H9 (cell line): ENCODE data around the gene ATRNL1. TPM values are rescaled to one million over a fixed set of nuclear protein-coding genes. Genes with fewer than 3 reads are reported as not detected.

ENCODE experiments used
- DNase-seq: peaks from one replicate; pipeline ENCODE4 v3.0.0-alpha.2; 2017
- H2AFZ ChIP-seq: one replicate; pipeline ENCODE4 v1.6.1; 2013; ENCODE audit warnings: mild to moderate bottlenecking, low read length, control low read depth, moderate library complexity
- H2AK5ac ChIP-seq: 2 replicates; pipeline ENCODE4 v1.6.1; 2013; ENCODE audit warnings: low read length, control low read depth, mixed read lengths; ENCODE audit not compliant: insufficient read length
- H2BK120ac ChIP-seq: one replicate; pipeline ENCODE4 v1.6.1; 2013; ENCODE audit warnings: low read depth, mild to moderate bottlenecking, low read length, control low read depth, inconsistent platforms; ENCODE audit not compliant: poor library complexity, severe bottlenecking
- H2BK12ac ChIP-seq: 2 replicates; pipeline ENCODE4 v1.6.1; 2013; ENCODE audit warnings: low read length, control low read depth, mixed read lengths, low read depth; ENCODE audit not compliant: insufficient read length
- H2BK15ac ChIP-seq: 2 replicates; pipeline ENCODE4 v1.6.1; 2013; ENCODE audit warnings: low read depth, low read length, control low read depth
- H2BK20ac ChIP-seq: one replicate; pipeline ENCODE4 v1.6.1; 2013; ENCODE audit warnings: low read depth, mild to moderate bottlenecking, low read length, control low read depth, inconsistent platforms; ENCODE audit not compliant: poor library complexity, severe bottlenecking
- H2BK5ac ChIP-seq: 2 replicates; pipeline ENCODE4 v1.6.1; 2013; ENCODE audit warnings: low read length, control low read depth, mixed read lengths; ENCODE audit not compliant: insufficient read length
- H3K14ac ChIP-seq: 2 replicates; pipeline ENCODE4 v1.6.1; 2013; ENCODE audit warnings: low read length, control low read depth; ENCODE audit not compliant: insufficient read depth
- H3K18ac ChIP-seq: 2 replicates; pipeline ENCODE4 v1.6.1; 2013; ENCODE audit warnings: low read depth, mild to moderate bottlenecking, mixed read lengths, low read length, control low read depth; ENCODE audit not compliant: insufficient read length
- H3K23ac ChIP-seq: 2 replicates; pipeline ENCODE4 v1.6.1; 2013; ENCODE audit warnings: low read length, control low read depth, mixed read lengths, low read depth; ENCODE audit not compliant: insufficient read length
- H3K23me2 ChIP-seq: 2 replicates; pipeline ENCODE4 v1.6.1; 2013; ENCODE audit warnings: low read depth, mild to moderate bottlenecking, mixed read lengths, low read length, control low read depth; ENCODE audit not compliant: insufficient read length, poor library complexity, severe bottlenecking
- H3K27ac ChIP-seq: 2 replicates; pipeline ENCODE4 v1.5.1; 2013; ENCODE audit warnings: low read length, control low read depth, mixed read lengths, low read depth; ENCODE audit not compliant: insufficient read length
- H3K27me3 ChIP-seq: 2 replicates; pipeline ENCODE4 v1.6.1; 2013; ENCODE audit warnings: low read length, control low read depth, inconsistent platforms; ENCODE audit not compliant: insufficient read depth
- H3K4ac ChIP-seq: 2 replicates; pipeline ENCODE4 v1.6.1; 2013; ENCODE audit warnings: low read depth, mild to moderate bottlenecking, control low read depth, inconsistent platforms, low read length, moderate library complexity
- H3K4me1 ChIP-seq: 2 replicates; pipeline ENCODE4 v1.6.1; 2013; ENCODE audit warnings: low read length, control low read depth, inconsistent platforms; ENCODE audit not compliant: insufficient read depth
- H3K4me2 ChIP-seq: 2 replicates; pipeline ENCODE4 v1.6.1; 2013; ENCODE audit warnings: low read length, control low read depth, mixed read lengths; ENCODE audit not compliant: insufficient read length, insufficient read depth
- H3K56ac ChIP-seq: 2 replicates; pipeline ENCODE4 v1.6.1; 2013; ENCODE audit warnings: low read depth, mild to moderate bottlenecking, mixed read lengths, low read length, control low read depth; ENCODE audit not compliant: insufficient read length
- H3K79me1 ChIP-seq: 2 replicates; pipeline ENCODE4 v1.6.1; 2013; ENCODE audit warnings: low read depth, mild to moderate bottlenecking, moderate library complexity, low read length, control low read depth, inconsistent platforms; ENCODE audit not compliant: insufficient read depth, poor library complexity, severe bottlenecking
- H3K79me2 ChIP-seq: 2 replicates; pipeline ENCODE4 v1.6.1; 2013; ENCODE audit warnings: low read length, control low read depth, inconsistent platforms; ENCODE audit not compliant: insufficient read depth
- H3K9ac ChIP-seq: 2 replicates; pipeline ENCODE4 v1.6.1; 2013; ENCODE audit warnings: low read length, control low read depth, mixed read lengths; ENCODE audit not compliant: insufficient read length; ENCODE audit errors: extremely low read depth
- H3K9me3 ChIP-seq: one replicate; pipeline ENCODE4 v1.6.1; 2013; ENCODE audit warnings: low read depth, low read length, inconsistent platforms; ENCODE audit not compliant: control insufficient read depth
- H3T11ph ChIP-seq: one replicate; pipeline ENCODE4 v1.6.1; 2013; ENCODE audit warnings: mild to moderate bottlenecking, low read length, control low read depth, inconsistent platforms
- H4K20me1 ChIP-seq: one replicate; pipeline ENCODE4 v1.6.1; 2013; ENCODE audit not compliant: control insufficient read depth, insufficient read length, insufficient read depth
- H4K5ac ChIP-seq: 2 replicates; pipeline ENCODE4 v1.6.1; 2013; ENCODE audit warnings: low read depth, mild to moderate bottlenecking, mixed read lengths, low read length, control low read depth; ENCODE audit not compliant: insufficient read length
- H4K8ac ChIP-seq: replicated peaks from 2 replicates; pipeline ENCODE4 v1.6.1; 2013; ENCODE audit warnings: low read length, control low read depth, mixed read lengths, low read depth; ENCODE audit not compliant: insufficient read length
- H4K91ac ChIP-seq: 2 replicates; pipeline ENCODE4 v1.6.1; 2013; ENCODE audit warnings: low read depth, mild to moderate bottlenecking, moderate library complexity, mixed read lengths, low read length, control low read depth; ENCODE audit not compliant: insufficient read length
- H3K27ac Mint-ChIP-seq, 3 experiments: 2 replicates in 2 of 3; 3 replicates in 1 of 3; pipeline ENCODE4 v1.8.0; 2020 to 2021; ENCODE audit warnings: mixed read lengths in 3 of 3, mild to moderate bottlenecking in 1 of 3, moderate library complexity in 1 of 3
- H3K27me3 Mint-ChIP-seq: 2 replicates; pipeline ENCODE4 v1.8.0; 2021; ENCODE audit warnings: low read depth, mild to moderate bottlenecking, moderate library complexity, mixed read lengths
- H3K36me3 Mint-ChIP-seq, 3 experiments: 2 replicates in 2 of 3; 3 replicates in 1 of 3; pipeline ENCODE4 v1.8.0; 2020 to 2021; ENCODE audit warnings: low read depth in 3 of 3, mixed read lengths in 3 of 3; ENCODE audit not compliant: insufficient read depth in 1 of 3
- H3K4me1 Mint-ChIP-seq, 2 experiments: 2 replicates each; pipeline ENCODE4 v1.8.0; 2020; ENCODE audit warnings: mixed read lengths in 2 of 2
- H3K4me3 Mint-ChIP-seq, 2 experiments: 2 replicates in 1 of 2; 3 replicates in 1 of 2; pipeline ENCODE4 v1.8.0; 2020 to 2021; ENCODE audit warnings: mild to moderate bottlenecking in 2 of 2, mixed read lengths in 2 of 2, moderate library complexity in 1 of 2
- H3K9me3 Mint-ChIP-seq, 2 experiments: 2 replicates in 1 of 2; 3 replicates in 1 of 2; pipeline ENCODE4 v1.8.0; 2020; ENCODE audit warnings: mild to moderate bottlenecking in 2 of 2, mixed read lengths in 2 of 2, moderate library complexity in 1 of 2
- WGBS: extraction: QIAGEN DNeasy Blood & Tissue Kit; methylation state at CpG from one replicate; pipeline ENCODE4 v1.1.7; 2013; ENCODE audit warnings: missing lambda C conversion rate, low lambda C conversion rate, mixed read lengths; ENCODE audit not compliant: insufficient read length; ENCODE audit errors: extremely low coverage; 5-methylcytosine and 5-hydroxymethylcytosine counted together
- total RNA-seq: library from RNA; stranded (reverse); gene quantifications from 2 replicates; pipeline ENCODE4 v1.2.1, GENCODE V29; 2021
- TF ChIP-seq, protein P1 (sequence below): fragments of 200-600 bp; sonication (generic); conservative IDR thresholded peaks from 3 replicates; pipeline ENCODE4 v1.8.0; 2021; ENCODE audit warnings: antibody characterized with exemption, mild to moderate bottlenecking

Gene ATRNL1
- total RNA-seq, 1 experiment from 2014 or later, result 9.2 TPM

- Histone ChIP-seq H2AFZ (no peak overlapping the region), H3K4ac (no peak overlapping the region), H2BK5ac (no peak overlapping the region), H3K56ac (no peak overlapping the region), H2BK15ac (no peak overlapping the region), H3K27ac (no peak overlapping the region), H3K9ac (no peak overlapping the region), H4K5ac (no peak overlapping the region), H3K4me2 (no peak overlapping the region), H3K14ac (no peak overlapping the region), H3K23me2 (no peaks in the 10 kb centered on the region), H4K91ac (no peak overlapping the region), H2BK20ac (no peak overlapping the region), H3K79me1 (no peaks in the 10 kb centered on the region), H2AK5ac (no peak overlapping the region), H3K79me2 (no peaks in the 10 kb centered on the region), H3K9me3 (no peaks in the 10 kb centered on the region), H3K4me1 (no peaks in the 10 kb centered on the region), H3K27me3 (no peaks in the 10 kb centered on the region), H3K23ac (no peak overlapping the region), H2BK12ac (no peak overlapping the region), H3T11ph (no peak overlapping the region), H4K8ac (no peak overlapping the region), H2BK120ac (no peak overlapping the region), H3K18ac (no peak overlapping the region), H4K20me1 (no peaks in the 10 kb centered on the region)
- Mint-ChIP-seq H3K4me3 (no peak overlapping the region), H3K36me3 (no peaks in the 10 kb centered on the region), H3K4me1 (no peaks in the 10 kb centered on the region), H3K27me3 (no peaks in the 10 kb centered on the region), H3K27ac (no peak overlapping the region), H3K9me3 (no peaks in the 10 kb centered on the region)
- TF ChIP-seq, protein P1, sequence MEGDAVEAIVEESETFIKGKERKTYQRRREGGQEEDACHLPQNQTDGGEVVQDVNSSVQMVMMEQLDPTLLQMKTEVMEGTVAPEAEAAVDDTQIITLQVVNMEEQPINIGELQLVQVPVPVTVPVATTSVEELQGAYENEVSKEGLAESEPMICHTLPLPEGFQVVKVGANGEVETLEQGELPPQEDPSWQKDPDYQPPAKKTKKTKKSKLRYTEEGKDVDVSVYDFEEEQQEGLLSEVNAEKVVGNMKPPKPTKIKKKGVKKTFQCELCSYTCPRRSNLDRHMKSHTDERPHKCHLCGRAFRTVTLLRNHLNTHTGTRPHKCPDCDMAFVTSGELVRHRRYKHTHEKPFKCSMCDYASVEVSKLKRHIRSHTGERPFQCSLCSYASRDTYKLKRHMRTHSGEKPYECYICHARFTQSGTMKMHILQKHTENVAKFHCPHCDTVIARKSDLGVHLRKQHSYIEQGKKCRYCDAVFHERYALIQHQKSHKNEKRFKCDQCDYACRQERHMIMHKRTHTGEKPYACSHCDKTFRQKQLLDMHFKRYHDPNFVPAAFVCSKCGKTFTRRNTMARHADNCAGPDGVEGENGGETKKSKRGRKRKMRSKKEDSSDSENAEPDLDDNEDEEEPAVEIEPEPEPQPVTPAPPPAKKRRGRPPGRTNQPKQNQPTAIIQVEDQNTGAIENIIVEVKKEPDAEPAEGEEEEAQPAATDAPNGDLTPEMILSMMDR, result no peak
- DNase-seq, result no peak
- no CpG with 5 or more reads among the region's 1 CpG for WGBS
These were observed 567.2 kb downstream of the ATRNL1 start for GRCh38 chr10:115660391-115660790.
